GM18511 (cell line): Measurements from ENCODE around the gene KIAA0513.

Experiments used
- ATAC-seq: cut with Tn5 transposase; IDR thresholded peaks from one replicate; pipeline ENCODE4 v1.9.1; 2021; ENCODE audit warnings: mild to moderate bottlenecking, moderate library complexity; ENCODE audit not compliant: unreplicated experiment

The KIAA0513 gene

DNA sequence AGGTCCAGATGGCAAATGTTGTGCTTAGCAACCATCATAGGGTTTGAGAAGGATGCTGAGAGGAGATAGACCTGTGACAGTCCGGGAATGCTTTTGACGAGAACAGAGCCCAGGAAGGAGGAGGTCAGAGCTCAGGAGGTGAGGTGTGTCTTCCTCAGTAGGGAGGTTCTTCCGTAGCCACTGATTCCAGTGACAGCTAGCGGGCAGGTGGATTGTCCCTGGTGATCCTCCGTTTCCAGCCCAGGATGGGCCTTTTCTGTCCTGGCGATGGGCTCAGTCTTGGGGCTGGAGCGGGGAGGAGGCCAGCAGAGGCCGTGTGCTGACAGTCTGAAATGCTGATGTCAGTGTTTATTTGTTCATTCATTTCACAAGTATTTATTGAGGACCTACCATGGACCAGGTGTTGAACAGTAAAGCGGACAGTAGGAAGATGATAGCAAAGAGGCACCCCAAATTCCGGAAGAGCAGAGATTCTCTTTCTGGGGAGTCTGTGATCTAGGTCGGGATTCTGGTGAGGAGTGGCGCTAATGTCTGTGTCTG, 38.8 kb downstream of the KIAA0513 start:
- ATAC-seq: no peak

DNA sequence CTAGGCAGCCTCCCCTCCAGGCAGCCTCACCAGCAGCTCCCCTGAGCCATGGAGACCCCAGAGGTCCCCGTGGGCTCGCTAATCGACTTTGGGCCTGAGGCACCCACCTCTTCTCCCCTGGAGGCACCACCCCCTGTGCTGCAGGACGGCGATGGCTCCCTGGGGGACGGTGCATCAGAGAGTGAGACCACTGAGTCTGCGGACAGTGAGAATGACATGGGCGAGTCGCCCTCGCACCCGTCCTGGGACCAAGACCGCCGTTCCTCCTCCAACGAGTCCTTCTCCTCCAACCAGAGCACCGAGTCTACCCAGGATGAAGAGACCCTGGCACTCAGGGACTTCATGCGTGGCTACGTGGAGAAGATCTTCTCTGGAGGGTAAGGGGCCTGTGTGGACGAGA, 39.4 kb downstream of the KIAA0513 start:
- no peak for ATAC-seq

DNA sequence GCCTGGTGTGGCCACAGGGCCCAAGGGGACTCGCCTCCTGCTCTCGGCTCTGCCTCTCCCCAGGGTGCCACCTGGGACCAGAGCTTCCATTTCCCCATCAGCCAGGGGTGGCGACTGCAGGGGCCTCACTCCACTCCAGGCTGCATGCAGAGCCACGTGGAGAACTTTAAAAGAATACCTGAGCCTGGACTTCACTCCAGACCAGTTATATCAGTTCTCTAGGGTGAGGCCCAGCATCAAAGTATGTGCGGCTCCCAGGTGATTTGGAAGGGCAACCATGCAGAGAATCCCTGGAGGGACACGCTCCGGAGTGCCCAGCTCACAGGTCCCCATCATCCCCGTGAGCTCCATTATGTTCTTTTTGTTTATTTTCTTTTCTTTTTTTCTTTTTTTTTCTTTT, 39.8 kb downstream of the KIAA0513 start:
- ATAC-seq: no peak

GRCh38 chr16:85068746-85069145, 41.2 kb downstream of the KIAA0513 start:
- ATAC-seq: no peak

DNA sequence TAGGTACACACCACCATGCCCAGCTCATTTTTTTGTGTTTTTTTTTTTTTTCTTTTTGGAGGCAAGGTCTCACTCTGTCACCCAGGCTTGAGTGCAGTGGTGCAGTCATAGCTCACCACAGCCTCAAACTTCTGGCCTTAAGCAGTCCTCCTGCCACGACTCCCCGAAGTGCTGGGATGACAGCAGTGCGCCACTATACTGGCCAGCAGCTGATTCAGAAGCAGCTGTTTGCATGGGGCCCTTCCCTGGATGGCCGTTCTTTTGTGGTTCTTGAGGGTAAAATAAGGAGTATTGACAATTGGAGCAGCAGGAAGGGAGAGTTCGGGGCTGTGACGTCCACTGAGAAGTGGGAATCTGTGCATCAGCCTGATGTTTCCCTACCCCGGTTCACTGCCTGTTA, 41.6 kb downstream of the KIAA0513 start:
- no peak for ATAC-seq

DNA sequence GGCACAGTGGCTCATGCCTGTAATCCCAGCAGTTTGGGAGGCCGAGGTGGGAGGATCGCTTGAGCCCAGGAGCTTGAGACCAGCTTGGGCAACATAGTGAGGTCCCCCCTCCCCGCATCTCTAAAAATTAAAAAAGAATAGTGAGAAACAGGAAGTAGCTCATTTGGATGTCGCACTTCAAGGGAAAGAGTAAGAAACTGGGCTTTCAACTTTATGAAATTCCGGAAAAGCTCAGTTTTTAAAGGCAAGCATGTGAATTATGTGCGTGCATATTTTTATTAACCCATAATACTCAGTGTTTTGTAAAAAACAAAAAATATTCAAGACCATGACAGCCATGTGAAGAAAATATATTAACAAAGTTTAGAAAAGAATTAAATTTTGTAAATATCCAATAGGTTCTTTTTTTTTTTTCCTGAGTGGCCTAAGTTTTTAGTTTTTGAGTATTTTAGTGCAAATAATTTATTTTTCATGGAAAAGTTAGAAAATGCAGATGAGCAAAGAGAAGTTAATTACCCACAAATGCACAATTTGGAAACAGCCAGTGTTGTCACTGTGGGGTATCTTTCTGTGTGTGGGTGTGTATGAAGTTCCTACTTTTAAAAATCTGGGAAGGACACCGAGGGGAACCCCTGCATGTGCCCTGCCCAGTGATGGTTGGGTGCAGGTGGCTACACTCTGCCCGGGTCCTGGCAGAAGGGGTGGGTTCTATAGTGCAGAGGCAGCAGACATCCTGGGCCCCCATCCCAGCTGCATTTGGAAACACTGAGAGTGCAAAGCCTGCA, 44.7 kb downstream of the KIAA0513 start:
- no peak for ATAC-seq

GRCh38 chr16:85072947-85073346, 45.4 kb downstream of the KIAA0513 start:
- ATAC-seq: no peak

GRCh38 chr16:85074225-85074914, 46.8 kb downstream of the KIAA0513 start:
- ATAC-seq: no peak

- no peak for ATAC-seq
Observed at GRCh38 chr16:85075236-85075924, 47.8 kb downstream of the KIAA0513 start.

GRCh38 chr16:85077039-85077438, 49.4 kb downstream of the KIAA0513 start:
- ATAC-seq: no peak

- no peak for ATAC-seq
Observed at GRCh38 chr16:85077576-85078125, 50.1 kb downstream of the KIAA0513 start.

- ATAC-seq: no peak
Observed at GRCh38 chr16:85078226-85078625, 50.6 kb downstream of the KIAA0513 start.

GRCh38 chr16:85078952-85079351, 51.4 kb downstream of the KIAA0513 start:
- ATAC-seq: no peak

GRCh38 chr16:85079785-85080570, 52.4 kb downstream of the KIAA0513 start:
- no peak for ATAC-seq

- ATAC-seq: no peak
Observed at GRCh38 chr16:85081038-85081437, 53.4 kb downstream of the KIAA0513 start.

DNA sequence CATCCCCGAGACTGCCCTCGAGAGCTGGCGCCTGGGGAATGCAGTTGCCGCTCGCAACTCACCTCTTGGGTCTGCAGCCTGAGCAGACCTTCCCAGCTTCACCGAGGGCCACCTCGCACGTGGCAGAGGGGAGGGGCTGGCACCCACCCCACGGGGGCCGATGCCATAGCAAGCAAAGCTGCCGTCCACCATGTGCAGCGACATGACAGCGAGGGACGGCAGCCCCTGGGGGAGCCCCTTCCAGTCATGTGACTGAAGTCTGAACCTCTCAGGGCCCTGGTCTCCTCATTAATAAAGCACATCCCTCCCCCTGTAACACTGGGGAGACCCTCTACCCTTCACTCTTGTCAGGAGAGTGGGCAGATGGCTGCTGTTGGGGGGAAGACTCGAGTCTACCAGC, 54.2 kb downstream of the KIAA0513 start:
- ATAC-seq: no peak

DNA sequence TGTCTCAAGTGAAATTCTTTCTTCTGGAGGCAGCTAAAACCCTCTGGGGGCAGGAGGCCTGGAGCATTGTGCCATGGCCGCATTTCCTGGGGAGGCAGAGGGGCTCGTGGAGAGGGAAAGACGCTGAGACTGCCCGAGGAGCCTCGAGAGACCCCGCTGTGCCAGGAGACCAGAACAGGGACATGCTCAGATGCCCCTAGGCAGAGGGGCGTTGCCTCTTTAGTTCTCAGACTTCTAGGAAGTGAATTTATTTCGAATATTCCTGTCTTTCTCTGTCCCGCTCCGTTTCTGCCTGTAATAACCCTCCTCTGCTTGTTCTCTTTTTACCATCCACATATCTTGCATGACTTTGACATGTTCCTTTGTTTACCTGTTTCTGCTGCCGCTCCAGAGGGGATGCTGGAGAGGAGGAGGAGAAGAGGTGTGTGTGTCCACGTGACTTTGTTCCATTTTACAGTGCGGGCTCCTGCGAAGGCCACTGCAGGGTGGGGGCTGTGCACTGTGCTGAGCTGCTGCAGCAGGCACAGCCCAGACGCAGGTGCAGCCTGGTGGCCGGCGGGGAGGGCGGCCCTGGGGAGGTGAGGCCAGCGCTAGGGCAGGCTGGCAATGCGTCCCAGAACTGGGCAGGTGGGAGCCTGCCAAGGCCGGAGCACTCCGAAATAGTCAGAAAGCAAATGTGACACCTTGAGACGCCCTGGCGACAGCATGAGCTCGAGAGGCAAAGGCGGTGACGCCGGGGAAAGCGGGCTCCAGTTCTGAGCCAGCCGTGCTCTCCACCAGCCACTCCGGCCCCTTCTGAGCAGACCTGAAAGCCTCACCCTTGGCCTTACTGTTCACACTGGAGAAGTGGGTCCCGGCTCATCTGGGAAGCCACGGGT, 54.8 kb downstream of the KIAA0513 start:
- no peak for ATAC-seq

GRCh38 chr16:85083051-85083639, 55.5 kb downstream of the KIAA0513 start:
- ATAC-seq: no peak

- ATAC-seq: no peak
Observed at GRCh38 chr16:85084841-85085510, 57.4 kb downstream of the KIAA0513 start.
